Activated CD8-positive, alpha-beta memory T cell treated with anti-CD3 and anti-CD28 coated beads for 48 hours (primary cell): Measurements from ENCODE around the gene INSIG1.

ENCODE experiments used
- DNase-seq, 3 experiments: peaks; one replicate each; pipeline ENCODE4 v3.0.0-alpha.2; 2020; ENCODE audit warnings: low read depth in 2 of 3, low spot score in 2 of 3

INSIG1 gene

DNA sequence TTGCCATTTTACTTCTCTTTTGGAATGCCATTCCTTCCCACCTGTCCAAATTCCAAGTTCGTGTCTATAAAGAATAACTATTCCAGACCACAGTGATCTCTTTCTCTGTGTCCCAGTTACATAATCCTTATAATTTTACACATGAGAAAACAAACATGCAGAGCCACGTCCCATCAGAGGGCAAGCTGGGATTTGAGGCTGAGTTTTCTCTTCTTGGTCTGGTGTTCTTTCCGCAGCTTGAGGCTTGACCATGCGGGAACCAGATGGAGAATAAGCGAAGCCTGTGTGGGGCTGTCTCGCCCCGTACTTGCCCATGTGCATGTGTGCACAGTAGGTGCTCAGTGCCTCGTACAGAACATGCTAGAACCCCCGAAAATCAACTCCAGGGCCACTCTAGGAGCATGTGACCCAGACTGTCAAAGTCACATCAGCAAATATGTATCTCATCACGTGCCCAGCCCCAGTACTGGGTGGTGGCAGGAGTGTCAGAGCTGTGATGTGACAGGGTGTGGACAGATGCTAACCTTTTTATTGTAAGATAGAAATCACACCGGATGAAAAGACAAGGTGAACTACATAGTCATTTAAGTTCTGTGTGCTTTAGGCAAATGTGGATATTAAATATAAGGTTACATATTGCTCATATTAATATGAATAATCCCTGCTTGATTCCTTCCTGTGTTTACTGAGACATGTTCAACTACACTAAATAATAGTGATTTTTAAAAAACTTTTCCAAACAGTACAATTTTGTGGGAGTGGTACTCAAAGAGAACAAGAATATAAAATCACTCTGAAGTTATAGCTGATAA lies 3.2 kb downstream of the INSIG1 start:
- DNase-seq, result no peak

DNA sequence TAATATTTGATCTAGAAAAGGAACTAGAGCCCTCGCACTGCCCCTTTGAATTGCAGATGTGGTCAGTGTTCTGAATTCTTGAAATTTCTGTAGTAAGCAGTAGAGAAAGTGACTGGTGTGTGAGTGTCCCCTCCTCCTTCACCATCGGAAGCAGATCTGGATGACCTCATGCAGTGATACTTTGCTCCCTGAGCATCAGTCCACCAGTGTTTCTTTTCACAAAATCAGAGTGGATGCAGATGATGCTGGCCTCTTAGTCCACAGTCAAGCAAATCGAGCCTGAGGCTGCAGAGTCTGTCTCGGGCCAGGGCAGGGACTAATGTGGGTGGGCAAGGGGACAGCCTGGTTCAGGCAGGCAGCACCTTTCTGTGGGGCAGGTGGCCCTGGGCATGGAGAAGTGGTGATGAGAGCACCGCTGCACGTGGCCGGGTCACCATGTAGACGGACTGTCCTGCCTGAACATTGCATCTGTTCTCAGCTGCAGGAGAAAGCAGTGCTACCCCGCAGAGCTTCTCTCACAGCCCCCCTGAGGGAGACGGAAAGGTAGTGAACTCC lies 5.4 kb downstream of the INSIG1 start:
- DNase-seq, result no peak

GRCh38 chr7:155303897-155304296 lies 6.2 kb downstream of the INSIG1 start:
- DNase-seq, result no peak

DNA sequence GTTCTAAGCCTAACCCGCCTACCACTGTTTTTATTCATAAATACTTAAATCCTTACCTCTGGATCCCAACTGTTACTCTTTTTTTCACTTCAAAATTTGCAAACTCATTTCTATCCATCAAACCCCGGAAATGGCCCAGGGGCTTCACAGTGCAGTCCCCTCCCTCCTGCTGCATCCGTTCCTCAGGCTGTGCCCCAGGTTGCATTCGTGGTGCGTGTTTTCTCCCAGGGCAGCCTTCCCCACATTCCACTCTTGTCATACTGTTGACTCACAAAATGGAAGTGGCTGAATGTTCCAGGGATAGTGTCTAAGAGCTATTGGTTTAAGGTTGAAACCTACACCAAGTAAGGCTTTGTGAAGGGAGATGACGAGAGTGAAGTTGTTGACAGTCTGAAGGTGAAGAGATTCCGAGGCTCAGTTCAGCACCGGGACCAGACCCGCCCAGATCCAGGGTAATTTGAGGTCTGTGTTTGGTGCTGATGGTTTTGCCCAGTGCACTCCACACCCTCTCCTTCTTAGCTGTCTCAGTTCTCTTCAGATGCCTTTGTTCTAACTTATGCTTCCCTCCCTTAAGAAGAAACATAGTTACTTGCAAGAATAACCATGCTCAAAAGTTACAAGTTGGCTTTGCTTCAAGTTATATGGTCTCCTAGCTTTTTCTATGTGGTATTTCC lies 7.7 kb downstream of the INSIG1 start:
- no peak for DNase-seq

- DNase-seq, result no peak
Measured at GRCh38 chr7:155306673-155307470, 9.2 kb downstream of the INSIG1 start.

- no peak for DNase-seq
Measured at GRCh38 chr7:155308330-155309020, 10.8 kb downstream of the INSIG1 start.

GRCh38 chr7:155309021-155309338 lies 11.3 kb downstream of the INSIG1 start:
- no peak for DNase-seq

GRCh38 chr7:155310425-155311114 lies 12.9 kb downstream of the INSIG1 start:
- no peak for DNase-seq

- DNase-seq, result no peak
Measured at GRCh38 chr7:155311826-155312537, 14.3 kb downstream of the INSIG1 start.

DNA sequence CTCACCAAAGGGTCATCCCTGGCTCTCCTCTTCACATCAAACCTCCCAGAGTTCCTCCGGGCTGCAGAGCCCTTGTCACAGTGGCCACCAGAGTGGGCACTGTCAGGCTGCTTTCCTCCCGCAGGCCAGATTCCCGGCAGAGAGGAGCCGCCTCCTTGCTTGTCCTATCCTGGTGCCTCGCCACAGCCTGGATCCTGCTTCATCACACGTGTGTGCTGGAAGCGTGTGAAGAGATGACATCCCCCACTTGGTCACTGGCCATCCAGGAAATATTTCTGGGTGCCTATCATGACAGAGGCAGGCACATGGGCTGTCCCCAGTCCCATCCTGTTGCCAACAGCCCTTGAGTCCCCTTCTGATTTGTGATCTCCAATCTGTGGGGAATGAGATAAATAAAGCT lies 15.0 kb downstream of the INSIG1 start:
- DNase-seq, result no peak

DNA sequence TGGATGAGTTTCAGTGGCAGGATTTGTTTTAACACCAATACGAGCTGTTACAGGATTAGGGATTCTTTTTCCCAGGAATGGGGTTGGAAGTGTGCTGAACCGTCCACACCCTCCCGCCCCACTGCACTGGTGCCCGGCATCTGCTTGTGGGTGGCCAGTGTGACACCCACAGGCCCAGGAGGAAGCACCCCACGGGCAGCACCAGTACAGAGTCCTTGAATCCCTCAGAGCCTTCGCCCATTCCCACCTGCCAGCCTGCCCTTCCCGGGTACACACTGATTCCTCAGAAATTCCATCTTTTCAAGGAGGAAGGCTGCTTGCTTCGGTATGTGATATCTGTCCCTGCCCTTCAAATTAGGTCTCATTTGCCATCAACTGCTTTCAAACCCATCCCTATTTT lies 15.4 kb downstream of the INSIG1 start:
- DNase-seq, result no peak

GRCh38 chr7:155315977-155316376 lies 18.3 kb downstream of the INSIG1 start:
- no peak for DNase-seq

GRCh38 chr7:155316427-155317113 lies 18.9 kb downstream of the INSIG1 start:
- no peak for DNase-seq

DNA sequence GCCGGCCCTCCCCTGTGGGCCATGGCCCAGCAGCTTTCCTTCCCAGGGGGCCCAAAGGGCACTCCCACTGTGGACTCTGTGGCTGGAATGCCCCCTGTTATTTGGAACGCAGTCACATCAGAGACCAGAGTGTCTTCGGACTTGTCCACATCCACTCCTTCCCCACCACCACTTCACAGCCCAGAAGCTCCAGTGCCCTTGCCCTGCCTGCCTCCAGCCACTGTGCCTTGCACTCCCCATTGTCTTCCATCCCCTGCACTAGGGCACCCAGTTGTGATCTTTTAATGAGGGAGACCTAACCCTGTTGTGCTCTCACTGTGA lies 19.4 kb downstream of the INSIG1 start:
- no peak for DNase-seq

GRCh38 chr7:155318245-155318644 lies 20.6 kb downstream of the INSIG1 start:
- no peak for DNase-seq

GRCh38 chr7:155322530-155322929 lies 24.9 kb downstream of the INSIG1 start:
- no peak for DNase-seq

- DNase-seq, result no peak
Measured at GRCh38 chr7:155323001-155323638, 25.4 kb downstream of the INSIG1 start.

DNA sequence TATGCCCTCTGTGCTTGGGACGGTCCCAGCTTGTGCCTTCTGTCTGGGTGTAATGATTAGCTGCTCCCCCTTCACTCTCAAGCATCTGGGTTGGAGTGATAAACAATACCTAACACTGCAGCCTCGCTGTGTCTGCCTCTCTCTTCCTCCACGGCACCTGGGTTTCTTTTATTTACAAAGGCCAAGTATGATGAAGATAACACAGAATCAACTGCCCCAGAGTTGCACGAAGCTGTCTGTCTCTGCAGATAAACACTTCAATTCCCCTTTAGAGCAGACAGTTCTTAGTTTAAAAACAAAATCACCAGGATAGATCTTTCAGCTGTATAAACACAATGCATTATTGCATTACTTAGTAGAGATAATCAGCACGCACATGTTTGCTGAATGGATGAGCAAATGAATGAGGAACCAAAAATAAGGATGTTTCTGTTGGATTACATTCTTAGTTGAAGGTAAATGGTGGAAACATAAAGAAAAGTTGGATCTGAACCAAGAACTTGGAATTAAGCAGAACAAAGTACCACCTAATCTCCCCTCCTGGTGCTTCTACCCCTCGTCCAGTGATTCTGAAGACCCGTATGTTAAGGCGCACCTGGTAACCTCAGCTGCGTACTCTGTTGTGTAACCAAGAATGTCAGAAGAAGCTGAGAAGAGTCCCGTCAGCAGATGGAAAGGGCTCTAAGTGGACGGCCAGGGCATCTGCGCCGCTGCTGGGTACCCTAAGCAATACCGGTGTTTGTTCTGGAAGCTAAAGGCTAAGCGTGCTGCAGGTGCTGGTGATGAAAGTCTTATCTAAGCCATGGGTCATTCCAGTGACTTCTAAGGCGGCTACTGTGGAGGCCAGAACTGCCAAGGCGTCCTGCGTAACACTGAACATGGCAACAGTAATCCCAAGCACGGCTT lies 26.6 kb downstream of the INSIG1 start:
- DNase-seq, result no peak
